Esophagus squamous epithelium (tissue), 5 donors: ENCODE data around the gene PHKG2. TPM values are rescaled to one million over a fixed set of nuclear protein-coding genes. Genes with fewer than 3 reads are reported as not detected.

ENCODE experiments used
- DNase-seq: peaks from one replicate; lab custom pipeline; 2025; lab: John Stamatoyannopoulos, UW
- H3K27ac ChIP-seq, 4 donors: fragments of 200-600 bp; sonication (generic); one replicate each; pipeline ENCODE4 v1.5.1; 2016 to 2019; ENCODE audit warnings: mild to moderate bottlenecking in 1 of 4
- H3K27me3 ChIP-seq, 4 donors: fragments of 200-600 bp; sonication (generic); 1 replicate in 3 of 4; 2 replicates in 1 of 4; pipeline versions ENCODE4 v1.5.1 to v1.6.0; 2017 to 2021; ENCODE audit warnings: antibody characterized with exemption in 1 of 4
- H3K36me3 ChIP-seq, 3 donors: fragments of 200-600 bp; sonication (generic); one replicate each; pipeline ENCODE4 v1.5.1; 2016 to 2019
- H3K4me1 ChIP-seq, 3 donors: fragments of 200-600 bp; sonication (generic); one replicate each; pipeline ENCODE4 v1.5.1; 2017 to 2019
- H3K4me3 ChIP-seq, 4 donors: fragments of 200-600 bp; sonication (generic); 1 replicate in 3 of 4; 2 replicates in 1 of 4; pipeline ENCODE4 v1.5.1; 2016 to 2019; ENCODE audit warnings: mild to moderate bottlenecking in 2 of 4, moderate library complexity in 1 of 4
- H3K9me3 ChIP-seq, 3 donors: fragments of 200-600 bp; sonication (generic); one replicate each; pipeline ENCODE4 v1.5.1; 2016 to 2019
- CTCF ChIP-seq, 6 experiments: fragments of 450-650 bp in 4 of 6; fragments of 200-600 bp in 2 of 6; sonication (generic) in 2 of 6; IDR thresholded peaks; one replicate each; pipeline ENCODE4 v1.5.1; 2016 to 2019; ENCODE audit warnings: antibody characterized with exemption in 6 of 6, mild to moderate bottlenecking in 4 of 6, moderate library complexity in 4 of 6
- POLR2A ChIP-seq, 4 donors: fragments of 450-650 bp; IDR thresholded peaks; one replicate each; pipeline ENCODE4 v1.6.1; 2017; ENCODE audit warnings: antibody characterized with exemption in 4 of 4, mild to moderate bottlenecking in 4 of 4, moderate library complexity in 3 of 4
- WGBS, 2 donors: methylation state at CpG; one replicate each; pipeline ENCODE4 v1.1.5; 2018; 5-methylcytosine and 5-hydroxymethylcytosine counted together
- intact Hi-C: fragments of 100-400 bp; cut with DNase I; formaldehyde crosslinking; loops from one replicate; pipeline ENCODE4 v1.15.0; 2022
- total RNA-seq, 4 donors: library from RNA; depleted of rRNA; stranded (reverse); fragments of >200 nt; gene quantifications; one replicate each; pipeline ENCODE4 v1.1.0, GENCODE V29; 2016
- donor health status: DM: yes; HTN: yes; CAD: no.

The PHKG2 gene
- total RNA-seq, 4 donors from 2014 or later = 18.6 to 27.8 (median 21.7) TPM

DNA sequence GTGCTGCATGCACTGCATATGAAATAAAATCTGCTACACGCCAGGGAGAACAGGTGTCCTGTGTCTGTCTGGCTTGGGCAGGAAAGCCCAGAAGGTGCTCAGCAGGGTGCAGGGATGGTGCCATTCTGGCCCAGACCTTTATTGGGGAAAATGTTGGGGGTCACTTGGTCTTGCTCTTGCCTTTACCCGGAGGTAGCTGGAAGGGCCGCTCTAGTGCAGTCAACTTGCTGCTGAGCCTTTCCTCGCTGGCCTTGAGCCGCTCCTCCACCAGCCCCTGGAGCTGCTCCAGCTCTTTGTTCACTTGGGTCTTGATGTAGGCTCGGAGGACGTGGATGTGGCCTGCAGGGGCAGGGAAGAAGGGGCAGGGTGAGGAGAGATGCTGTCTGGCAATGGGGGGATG lies 9.1 kb downstream of the PHKG2 start:
- TF ChIP-seq POLR2A (IDR thresholded peaks at IDR 0.05) (no peak), CTCF (IDR thresholded peaks at IDR 0.05) (no peak)
- intact Hi-C loops = no loop called here

GRCh38 chr16:30758988-30759491 lies 10.8 kb downstream of the PHKG2 start:
- intact Hi-C loops = no loop called here
- Histone ChIP-seq H3K27ac (peak overlapping the region in 2 of 4 donors; percentile 36 to 44), H3K36me3 (peaks cover 10 to 56% (median 10%) of the 10 kb centered on the region in 3 donors)

More for the DNA sequence above, 9.1 kb downstream of the PHKG2 start:
- H3K9me3 ChIP-seq = no peaks in the 10 kb centered on the region
- DNase-seq = no peak
- no peak overlapping the region for H3K27ac ChIP-seq
- no peaks in the 10 kb centered on the region for H3K27me3 ChIP-seq
- peaks cover 4 to 17% (median 8%) of the 10 kb centered on the region in 3 donors for H3K4me1 ChIP-seq
- no peak overlapping the region for H3K4me3 ChIP-seq
- 61 to 100% methylated on average over 2 of the region's 7 CpGs for WGBS, 2 donors
- peaks cover 12 to 63% (median 12%) of the 10 kb centered on the region in 3 donors for H3K36me3 ChIP-seq

GRCh38 chr16:30760001-30760559 lies 11.9 kb downstream of the PHKG2 start:
- 80 to 87% methylated on average over 2 to 7 of the region's 7 CpGs for WGBS, 2 donors
- intact Hi-C loops = no loop called here
- TF ChIP-seq CTCF (IDR thresholded peaks at IDR 0.05) (no peak), POLR2A (IDR thresholded peaks at IDR 0.05) (no peak)
- Histone ChIP-seq H3K9me3 (no peaks in the 10 kb centered on the region), H3K27me3 (no peaks in the 10 kb centered on the region), H3K4me1 (peaks cover 16 to 40% (median 18%) of the 10 kb centered on the region in 3 donors), H3K36me3 (peaks cover 12 to 56% (median 15%) of the 10 kb centered on the region in 3 donors), H3K4me3 (no peak overlapping the region), H3K27ac (no peak overlapping the region)
- no peak for DNase-seq

More at GRCh38 chr16:30758988-30759491, 10.8 kb downstream of the PHKG2 start:
- Histone ChIP-seq H3K9me3 (no peaks in the 10 kb centered on the region), H3K4me3 (no peak overlapping the region), H3K4me1 (peaks cover 16 to 34% (median 18%) of the 10 kb centered on the region in 3 donors), H3K27me3 (no peaks in the 10 kb centered on the region)
- WGBS, 2 donors = 77 to 89% methylated on average over 5 to 8 of the region's 10 CpGs
- no peak for DNase-seq
- TF ChIP-seq POLR2A (IDR thresholded peaks at IDR 0.05) (no peak), CTCF (IDR thresholded peaks at IDR 0.05) (no peak)

GRCh38 chr16:30760577-30761426 lies 12.6 kb downstream of the PHKG2 start:
- H3K4me3 ChIP-seq = peak overlapping the region; percentile 60 to 95 (median 84)
- WGBS, 2 donors = 30 to 31% methylated on average over 20 to 22 of the region's 26 CpGs
- no peaks in the 10 kb centered on the region for H3K9me3 ChIP-seq
- DNase-seq = no peak
- intact Hi-C loops = no loop called here
- no peaks in the 10 kb centered on the region for H3K27me3 ChIP-seq
- peaks cover 16 to 40% (median 18%) of the 10 kb centered on the region in 3 donors for H3K4me1 ChIP-seq
- TF ChIP-seq POLR2A (IDR thresholded peaks at IDR 0.05) (no peak), CTCF (IDR thresholded peaks at IDR 0.05) (no peak)
- peaks cover 19 to 56% (median 21%) of the 10 kb centered on the region in 3 donors for H3K36me3 ChIP-seq
- peak overlapping the region; percentile 51 to 98 (median 94) for H3K27ac ChIP-seq
